ENCODE measurements around the gene PRDM16. TPM values are rescaled to one million over a fixed set of nuclear protein-coding genes. Genes with fewer than 3 reads are reported as not detected.

PRDM16 gene
- total and polyA plus RNA-seq, 2 of the 13 experiments (the other 11 are each of a cell fraction or from before 2014, with no cell fraction given): 0.15 to 0.81 TPM

DNA sequence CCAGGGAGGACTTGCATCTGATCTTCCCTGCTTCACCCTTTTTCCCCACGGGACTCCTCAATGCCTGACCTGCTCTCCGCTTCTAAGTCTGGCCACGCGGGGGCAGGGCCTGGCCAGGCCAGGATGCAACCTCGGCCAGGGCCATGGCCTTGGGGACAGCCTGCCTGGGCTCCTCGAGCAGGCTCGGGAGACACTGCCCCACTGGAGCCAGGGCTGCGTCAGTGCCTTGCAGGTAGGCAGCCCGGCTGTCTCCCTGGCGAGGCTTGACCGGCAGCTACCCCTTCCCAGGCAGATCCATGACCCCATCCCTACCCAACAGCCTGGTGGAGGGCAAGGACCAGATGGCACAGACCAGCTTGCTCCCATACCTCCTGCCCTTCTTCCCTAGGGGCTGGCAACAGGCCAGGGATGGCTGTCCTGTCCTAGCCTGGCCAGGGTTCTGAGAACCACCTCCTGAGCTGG is 2.7 kb upstream of the PRDM16 start:
- H3K4me1 ChIP-seq (ENCODE audit: insufficient read depth, low read length): peaks cover 32% of the 10 kb centered on the region
- H3K27me3 ChIP-seq (ENCODE audit: control insufficient read depth in 1 of 2, insufficient read depth in 2 of 2, low read length in 2 of 2): peaks cover 7 to 32% of the 10 kb centered on the region in 2 experiments
- intact Hi-C loops (cut with micrococcal nuclease; ENCODE audit: unreplicated experiment): loop anchor here (1.0 to 5.0 kb wide), 2 partner anchors 254 to 346 kb away; no protein-coding TSS in a partner anchor
- ChIA-PET CTCF (ENCODE audit: low intra/inter-chr PET ratio, low total read pairs) (interaction anchor here (0.6 to 1.9 kb wide), 6 partner anchors 53 to 358 kb away, joined by 3 to 13 read pairs (median 4); no protein-coding TSS in a partner anchor), POLR2A (interaction anchor here (1.6 kb wide), 1 partner anchor 275 kb away, joined by 3 read pairs; no protein-coding TSS in a partner anchor)
- H2AFZ ChIP-seq (ENCODE audit: low read length): no peak overlapping the region
- H3K9ac ChIP-seq (ENCODE audit: insufficient read depth, low read depth, low read length): no peak overlapping the region
- H3K79me2 ChIP-seq (ENCODE audit: insufficient read depth, low read length): peaks cover 2% of the 10 kb centered on the region
- no peaks in the 10 kb centered on the region for H4K20me1 ChIP-seq (ENCODE audit: insufficient read depth, low read length)
- H3K4me2 ChIP-seq (ENCODE audit: low read depth, low read length): no peak overlapping the region
- H3K36me3 ChIP-seq (replicated peaks in 1 of 2; ENCODE audit: control insufficient read depth in 1 of 2, insufficient read depth in 2 of 2, low read length in 2 of 2): no peaks in the 10 kb centered on the region
- in situ Hi-C loops (cut with HindIII; ENCODE audit: extremely low pct_ligation_motif_present, low pct_unique_long_range_greater_than_20kb): loop anchor here (5.0 to 25.0 kb wide), 2 partner anchors 221 to 356 kb away; no protein-coding TSS in a partner anchor
- no peak overlapping the region; a peak in 1 of 6 replicates for H3K4me3 ChIP-seq (replicated peaks in 1 of 3; ENCODE audit: insufficient read depth in 1 of 3, low read depth in 2 of 3, low read length in 3 of 3)
- peak; percentile 59 for DNase-seq (ENCODE audit: low spot score)
- WGBS (ENCODE audit: low lambda C conversion rate): 0% methylated on average over 4 of the region's 11 CpGs
- no peak overlapping the region for H3K27ac ChIP-seq (ENCODE audit: extremely low read length, insufficient read depth, low read length)
- no TSS peak for BruUV-seq (replicated peaks)
- ATAC-seq: peak; percentile 85
- H3K9me3 ChIP-seq (ENCODE audit: low read length): no peaks in the 10 kb centered on the region
- peak; percentile 26 for FAIRE-seq
- TF ChIP-seq CBFB (CRISPR knock-in tag; IDR thresholded peaks at IDR 0.05) (no peak), ZNF460 (CRISPR knock-in tag; IDR thresholded peaks at IDR 0.05; ENCODE audit: borderline replicate concordance) (no peak), SP1 (IDR thresholded peaks at IDR 0.05) (no peak), SP1 (CRISPR knock-in tag; IDR thresholded peaks at IDR 0.05) (no peak), RFXAP (CRISPR knock-in tag; IDR thresholded peaks at IDR 0.05; ENCODE audit: borderline replicate concordance) (0 out of 2 replicates have a peak, but pooled peaks have one; percentile 26), ZMAT3 (CRISPR knock-in tag; conservative IDR thresholded peaks at IDR 0.05) (no peak), SETDB1 (CRISPR knock-in tag; IDR thresholded peaks at IDR 0.05; ENCODE audit: borderline replicate concordance) (no peak), TEAD2 (CRISPR knock-in tag; IDR thresholded peaks at IDR 0.05) (no peak), FIP1L1 (IDR thresholded peaks at IDR 0.05; ENCODE audit: borderline replicate concordance, insufficient read depth, low read depth, low read length) (no peak), ZFP1 (CRISPR knock-in tag; IDR thresholded peaks at IDR 0.05) (no peak), IRF2 (CRISPR knock-in tag; IDR thresholded peaks at IDR 0.05) (peak; percentile 41; the same call in 1 of the 2 replicates), HOXA9 (CRISPR knock-in tag; IDR thresholded peaks at IDR 0.05; ENCODE audit: borderline replicate concordance) (0 out of 2 replicates have a peak, but pooled peaks have one; percentile 36), ZNF780A (CRISPR knock-in tag; IDR thresholded peaks at IDR 0.05) (peak; percentile 42; the same call in 1 of the 2 replicates)
- TF ChIP-seq, protein P1, sequence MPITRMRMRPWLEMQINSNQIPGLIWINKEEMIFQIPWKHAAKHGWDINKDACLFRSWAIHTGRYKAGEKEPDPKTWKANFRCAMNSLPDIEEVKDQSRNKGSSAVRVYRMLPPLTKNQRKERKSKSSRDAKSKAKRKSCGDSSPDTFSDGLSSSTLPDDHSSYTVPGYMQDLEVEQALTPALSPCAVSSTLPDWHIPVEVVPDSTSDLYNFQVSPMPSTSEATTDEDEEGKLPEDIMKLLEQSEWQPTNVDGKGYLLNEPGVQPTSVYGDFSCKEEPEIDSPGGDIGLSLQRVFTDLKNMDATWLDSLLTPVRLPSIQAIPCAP (CRISPR knock-in tag; IDR thresholded peaks at IDR 0.05; ENCODE audit: low read depth): no peak
- TF ChIP-seq, protein P2, sequence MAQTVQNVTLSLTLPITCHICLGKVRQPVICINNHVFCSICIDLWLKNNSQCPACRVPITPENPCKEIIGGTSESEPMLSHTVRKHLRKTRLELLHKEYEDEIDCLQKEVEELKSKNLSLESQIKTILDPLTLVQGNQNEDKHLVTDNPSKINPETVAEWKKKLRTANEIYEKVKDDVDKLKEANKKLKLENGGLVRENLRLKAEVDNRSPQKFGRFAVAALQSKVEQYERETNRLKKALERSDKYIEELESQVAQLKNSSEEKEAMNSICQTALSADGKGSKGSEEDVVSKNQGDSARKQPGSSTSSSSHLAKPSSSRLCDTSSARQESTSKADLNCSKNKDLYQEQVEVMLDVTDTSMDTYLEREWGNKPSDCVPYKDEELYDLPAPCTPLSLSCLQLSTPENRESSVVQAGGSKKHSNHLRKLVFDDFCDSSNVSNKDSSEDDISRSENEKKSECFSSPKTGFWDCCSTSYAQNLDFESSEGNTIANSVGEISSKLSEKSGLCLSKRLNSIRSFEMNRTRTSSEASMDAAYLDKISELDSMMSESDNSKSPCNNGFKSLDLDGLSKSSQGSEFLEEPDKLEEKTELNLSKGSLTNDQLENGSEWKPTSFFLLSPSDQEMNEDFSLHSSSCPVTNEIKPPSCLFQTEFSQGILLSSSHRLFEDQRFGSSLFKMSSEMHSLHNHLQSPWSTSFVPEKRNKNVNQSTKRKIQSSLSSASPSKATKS (CRISPR knock-in tag; IDR thresholded peaks at IDR 0.05): no peak
- TF ChIP-seq, protein P3, sequence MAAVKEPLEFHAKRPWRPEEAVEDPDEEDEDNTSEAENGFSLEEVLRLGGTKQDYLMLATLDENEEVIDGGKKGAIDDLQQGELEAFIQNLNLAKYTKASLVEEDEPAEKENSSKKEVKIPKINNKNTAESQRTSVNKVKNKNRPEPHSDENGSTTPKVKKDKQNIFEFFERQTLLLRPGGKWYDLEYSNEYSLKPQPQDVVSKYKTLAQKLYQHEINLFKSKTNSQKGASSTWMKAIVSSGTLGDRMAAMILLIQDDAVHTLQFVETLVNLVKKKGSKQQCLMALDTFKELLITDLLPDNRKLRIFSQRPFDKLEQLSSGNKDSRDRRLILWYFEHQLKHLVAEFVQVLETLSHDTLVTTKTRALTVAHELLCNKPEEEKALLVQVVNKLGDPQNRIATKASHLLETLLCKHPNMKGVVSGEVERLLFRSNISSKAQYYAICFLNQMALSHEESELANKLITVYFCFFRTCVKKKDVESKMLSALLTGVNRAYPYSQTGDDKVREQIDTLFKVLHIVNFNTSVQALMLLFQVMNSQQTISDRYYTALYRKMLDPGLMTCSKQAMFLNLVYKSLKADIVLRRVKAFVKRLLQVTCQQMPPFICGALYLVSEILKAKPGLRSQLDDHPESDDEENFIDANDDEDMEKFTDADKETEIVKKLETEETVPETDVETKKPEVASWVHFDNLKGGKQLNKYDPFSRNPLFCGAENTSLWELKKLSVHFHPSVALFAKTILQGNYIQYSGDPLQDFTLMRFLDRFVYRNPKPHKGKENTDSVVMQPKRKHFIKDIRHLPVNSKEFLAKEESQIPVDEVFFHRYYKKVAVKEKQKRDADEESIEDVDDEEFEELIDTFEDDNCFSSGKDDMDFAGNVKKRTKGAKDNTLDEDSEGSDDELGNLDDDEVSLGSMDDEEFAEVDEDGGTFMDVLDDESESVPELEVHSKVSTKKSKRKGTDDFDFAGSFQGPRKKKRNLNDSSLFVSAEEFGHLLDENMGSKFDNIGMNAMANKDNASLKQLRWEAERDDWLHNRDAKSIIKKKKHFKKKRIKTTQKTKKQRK (IDR thresholded peaks at IDR 0.05; ENCODE audit: low read length): no peak
- TF ChIP-seq, protein P4, sequence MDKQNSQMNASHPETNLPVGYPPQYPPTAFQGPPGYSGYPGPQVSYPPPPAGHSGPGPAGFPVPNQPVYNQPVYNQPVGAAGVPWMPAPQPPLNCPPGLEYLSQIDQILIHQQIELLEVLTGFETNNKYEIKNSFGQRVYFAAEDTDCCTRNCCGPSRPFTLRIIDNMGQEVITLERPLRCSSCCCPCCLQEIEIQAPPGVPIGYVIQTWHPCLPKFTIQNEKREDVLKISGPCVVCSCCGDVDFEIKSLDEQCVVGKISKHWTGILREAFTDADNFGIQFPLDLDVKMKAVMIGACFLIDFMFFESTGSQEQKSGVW (CRISPR knock-in tag; IDR thresholded peaks at IDR 0.05; ENCODE audit: borderline replicate concordance): no peak
